Stimulated activated naive CD4-positive, alpha-beta T cell (primary cell): Measurements from ENCODE around the gene MRPS9.

Source experiments
- DNase-seq, 6 experiments: peaks; one replicate each; lab custom pipeline; 2025; lab: John Stamatoyannopoulos, UW

The MRPS9 gene

GRCh38 chr2:105121434-105121833 lies 83.6 kb downstream of the MRPS9 start:
- DNase-seq, result no peak

GRCh38 chr2:105125428-105125827 lies 87.6 kb downstream of the MRPS9 start:
- no peak for DNase-seq

GRCh38 chr2:105125920-105126319 lies 88.1 kb downstream of the MRPS9 start:
- DNase-seq, result no peak

GRCh38 chr2:105126336-105126735 lies 88.5 kb downstream of the MRPS9 start:
- no peak for DNase-seq

GRCh38 chr2:105127289-105127915 lies 89.5 kb downstream of the MRPS9 start:
- DNase-seq, result no peak

GRCh38 chr2:105129722-105130232 lies 91.9 kb downstream of the MRPS9 start:
- DNase-seq, result no peak

GRCh38 chr2:105130546-105130945 lies 92.7 kb downstream of the MRPS9 start:
- DNase-seq, result no peak

GRCh38 chr2:105134081-105134480 lies 96.2 kb downstream of the MRPS9 start:
- no peak for DNase-seq

- no peak for DNase-seq
Observed at GRCh38 chr2:105135436-105135835, 97.6 kb downstream of the MRPS9 start.

- DNase-seq, result no peak
Observed at GRCh38 chr2:105136394-105136793, 98.5 kb downstream of the MRPS9 start.

GRCh38 chr2:105138643-105139042 lies 100.8 kb downstream of the MRPS9 start:
- DNase-seq, result no peak

- no peak for DNase-seq
Observed at GRCh38 chr2:105139556-105140239, 101.8 kb downstream of the MRPS9 start.

GRCh38 chr2:105140240-105140568 lies 102.3 kb downstream of the MRPS9 start:
- DNase-seq, result no peak

- no peak for DNase-seq
Observed at GRCh38 chr2:105141099-105141614, 103.3 kb downstream of the MRPS9 start.

GRCh38 chr2:105142239-105142638 lies 104.4 kb downstream of the MRPS9 start:
- no peak for DNase-seq

GRCh38 chr2:105143094-105143466 lies 105.2 kb downstream of the MRPS9 start:
- no peak for DNase-seq

GRCh38 chr2:105143467-105144151 lies 105.7 kb downstream of the MRPS9 start:
- DNase-seq, result no peak

GRCh38 chr2:105144152-105144940 lies 106.5 kb downstream of the MRPS9 start:
- DNase-seq, result no peak

GRCh38 chr2:105144941-105145300 lies 107.1 kb downstream of the MRPS9 start:
- no peak for DNase-seq

GRCh38 chr2:105149272-105149671 lies 111.4 kb downstream of the MRPS9 start:
- no peak for DNase-seq
